SK-N-SH (cell line): Measurements from ENCODE around the gene PGGHG.

Experiments used
- CTCF ChIP-seq: fragments of 200-600 bp; sonication (generic); IDR thresholded peaks from 2 replicates; pipeline ENCODE4 v1.6.1; 2017; ENCODE audit warnings: antibody characterized with exemption, mild to moderate bottlenecking, moderate library complexity
- MXI1 ChIP-seq: IDR thresholded peaks from 2 replicates; pipeline ENCODE4 v1.6.1; 2012; ENCODE audit warnings: mild to moderate bottlenecking, low read depth, low read length, improper control_type of control experiment
- SIN3A ChIP-seq: IDR thresholded peaks from 2 replicates; pipeline ENCODE4 v1.6.1; 2012; ENCODE audit warnings: low read depth, mild to moderate bottlenecking, low read length, moderate library complexity, borderline replicate concordance
- TAF1 ChIP-seq: IDR thresholded peaks from 2 replicates; pipeline ENCODE4 v1.6.1; 2012; ENCODE audit warnings: low read depth, mild to moderate bottlenecking, low read length, moderate library complexity, borderline replicate concordance
- TCF12 ChIP-seq: IDR thresholded peaks from 2 replicates; pipeline ENCODE4 v1.4.0; 2012
- YY1 ChIP-seq: IDR thresholded peaks from 2 replicates; pipeline ENCODE4 v1.4.0; 2012; ENCODE audit warnings: low read depth, mild to moderate bottlenecking

GRCh38 chr11:299951-300735, 11.2 kb downstream of the PGGHG start:
- TF ChIP-seq CTCF (no peak), SIN3A (no peak), YY1 (no peak), TAF1 (no peak), TCF12 (no peak), MXI1 (no peak)
